Choroid plexus epithelial cell (primary cell): ENCODE data around the gene DENND1B.

ENCODE experiments used
- DNase-seq: peaks from one replicate; pipeline ENCODE4 v3.0.0-alpha.2; 2010; ENCODE audit warnings: low read depth
- H3K4me3 ChIP-seq: 2 replicates; pipeline ENCODE4 v1.5.1; 2011; ENCODE audit warnings: low read depth, mild to moderate bottlenecking, control low read depth, low read length, moderate library complexity
- TF ChIP-seq, protein P1 (sequence below): conservative IDR thresholded peaks from 2 replicates; pipeline ENCODE4 v1.5.1; 2011; ENCODE audit warnings: low read depth, mild to moderate bottlenecking, control low read depth, inconsistent platforms, low read length, moderate library complexity

DENND1B gene

DNA sequence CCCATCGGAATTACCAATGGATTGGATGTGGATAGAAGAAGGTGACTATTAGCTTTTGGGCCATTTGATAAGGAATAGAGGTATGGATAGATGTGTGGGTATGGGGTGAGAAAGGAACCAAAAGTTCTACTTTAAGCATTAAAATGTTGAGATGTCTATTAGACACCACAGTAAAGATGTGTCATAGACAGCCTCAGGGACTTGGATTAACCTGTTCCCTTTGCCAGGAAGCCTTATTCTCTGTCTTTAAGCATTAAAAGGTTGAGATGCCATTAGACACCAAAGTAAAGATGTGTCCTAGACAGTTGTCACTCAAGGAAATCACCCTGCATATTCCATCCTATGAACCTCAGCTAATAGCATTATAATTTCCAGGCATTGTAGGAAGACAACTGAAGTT lies 11.0 kb upstream of the DENND1B start:
- TF ChIP-seq, protein P1, sequence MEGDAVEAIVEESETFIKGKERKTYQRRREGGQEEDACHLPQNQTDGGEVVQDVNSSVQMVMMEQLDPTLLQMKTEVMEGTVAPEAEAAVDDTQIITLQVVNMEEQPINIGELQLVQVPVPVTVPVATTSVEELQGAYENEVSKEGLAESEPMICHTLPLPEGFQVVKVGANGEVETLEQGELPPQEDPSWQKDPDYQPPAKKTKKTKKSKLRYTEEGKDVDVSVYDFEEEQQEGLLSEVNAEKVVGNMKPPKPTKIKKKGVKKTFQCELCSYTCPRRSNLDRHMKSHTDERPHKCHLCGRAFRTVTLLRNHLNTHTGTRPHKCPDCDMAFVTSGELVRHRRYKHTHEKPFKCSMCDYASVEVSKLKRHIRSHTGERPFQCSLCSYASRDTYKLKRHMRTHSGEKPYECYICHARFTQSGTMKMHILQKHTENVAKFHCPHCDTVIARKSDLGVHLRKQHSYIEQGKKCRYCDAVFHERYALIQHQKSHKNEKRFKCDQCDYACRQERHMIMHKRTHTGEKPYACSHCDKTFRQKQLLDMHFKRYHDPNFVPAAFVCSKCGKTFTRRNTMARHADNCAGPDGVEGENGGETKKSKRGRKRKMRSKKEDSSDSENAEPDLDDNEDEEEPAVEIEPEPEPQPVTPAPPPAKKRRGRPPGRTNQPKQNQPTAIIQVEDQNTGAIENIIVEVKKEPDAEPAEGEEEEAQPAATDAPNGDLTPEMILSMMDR, result no peak
- H3K4me3 ChIP-seq, result no peak overlapping the region
- no peak for DNase-seq

DNA sequence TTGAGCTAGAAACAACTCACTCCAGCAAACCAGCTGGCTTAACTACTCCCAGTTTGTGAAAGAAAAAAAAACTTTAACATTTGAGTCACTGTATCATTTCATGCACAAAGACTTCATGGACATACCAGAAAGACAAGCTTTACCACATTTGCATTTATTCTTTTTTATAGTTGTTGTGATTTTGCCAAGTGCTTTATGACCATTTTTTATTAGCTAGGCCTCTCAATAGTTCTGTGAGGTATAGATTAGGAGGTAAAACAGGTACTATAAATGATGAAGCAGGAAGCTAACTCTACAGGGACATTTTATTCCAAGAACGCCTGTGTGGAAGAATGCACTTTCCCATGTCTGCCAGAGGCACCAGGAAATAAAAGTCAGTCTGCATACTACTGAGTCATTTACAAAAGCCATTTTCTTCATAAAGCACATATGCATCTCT lies 8.2 kb upstream of the DENND1B start:
- H3K4me3 ChIP-seq, result no peak overlapping the region
- DNase-seq, result no peak
- TF ChIP-seq, protein P1, result no peak

DNA sequence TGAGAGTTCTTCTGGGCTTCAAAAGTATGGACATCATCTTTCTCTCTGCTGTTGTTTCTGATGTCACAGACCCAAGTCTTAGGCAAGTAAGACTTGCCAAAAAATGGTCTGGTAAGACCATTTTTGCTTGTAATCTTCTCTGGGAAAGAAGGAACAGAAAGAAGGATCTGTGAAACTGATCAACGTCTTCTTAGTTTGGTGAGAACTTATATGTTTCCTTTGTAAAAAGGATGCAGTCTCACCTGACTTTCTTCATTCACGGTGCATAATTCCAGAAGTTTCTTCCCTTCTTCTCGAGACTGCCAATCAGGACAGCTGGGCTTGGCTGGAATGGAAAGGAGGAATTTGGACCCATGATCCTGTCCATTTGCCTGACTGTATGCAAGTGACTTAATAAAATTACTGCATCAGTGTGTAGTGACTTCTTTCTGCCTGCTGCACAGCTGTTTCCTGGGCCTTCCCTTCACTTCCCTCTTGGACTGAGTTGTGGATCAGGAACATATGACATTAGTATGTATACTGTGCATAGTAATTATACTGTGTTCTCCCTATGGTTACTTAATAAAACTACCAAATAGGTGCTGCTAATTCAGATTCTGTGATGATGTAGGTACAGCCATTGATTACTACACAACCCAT lies 7.6 kb upstream of the DENND1B start:
- no peak overlapping the region for H3K4me3 ChIP-seq
- DNase-seq, result no peak
- TF ChIP-seq, protein P1, result no peak

DNA sequence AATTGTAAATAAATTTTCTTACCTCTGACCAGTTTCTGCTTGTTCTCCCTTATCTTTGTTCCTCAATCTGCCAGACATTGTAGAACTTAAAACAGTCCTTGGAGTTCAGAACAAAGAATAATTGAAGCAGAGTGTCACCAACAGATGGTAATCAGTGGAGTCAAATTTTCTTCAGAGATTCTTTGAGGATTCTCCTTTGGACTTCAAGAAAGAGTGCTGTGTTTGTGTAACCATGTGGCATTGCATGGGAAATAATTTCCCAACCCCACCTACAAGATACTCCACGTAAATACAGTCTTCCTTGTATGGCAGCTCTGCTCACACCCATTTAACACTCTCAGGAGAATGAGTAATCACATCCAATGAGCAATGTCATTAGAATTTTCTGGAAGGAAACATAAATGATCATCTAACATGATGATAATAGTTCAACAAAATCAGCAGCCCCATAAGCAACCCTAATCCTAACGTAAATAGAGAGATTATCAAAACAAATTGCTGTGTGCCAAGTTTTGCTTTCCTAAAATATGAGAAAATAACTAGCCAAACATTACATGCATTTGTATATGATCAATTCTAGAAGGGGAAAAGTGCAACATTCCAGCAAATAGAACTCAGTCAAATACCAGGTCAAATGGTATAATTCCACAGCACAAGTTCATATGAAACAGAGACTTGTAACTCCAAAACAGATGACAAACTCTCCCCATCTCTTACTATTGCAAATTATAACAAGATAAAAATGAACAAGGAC lies 6.9 kb upstream of the DENND1B start:
- TF ChIP-seq, protein P1, result no peak
- no peak overlapping the region for H3K4me3 ChIP-seq
- peak; percentile 25 for DNase-seq

DNA sequence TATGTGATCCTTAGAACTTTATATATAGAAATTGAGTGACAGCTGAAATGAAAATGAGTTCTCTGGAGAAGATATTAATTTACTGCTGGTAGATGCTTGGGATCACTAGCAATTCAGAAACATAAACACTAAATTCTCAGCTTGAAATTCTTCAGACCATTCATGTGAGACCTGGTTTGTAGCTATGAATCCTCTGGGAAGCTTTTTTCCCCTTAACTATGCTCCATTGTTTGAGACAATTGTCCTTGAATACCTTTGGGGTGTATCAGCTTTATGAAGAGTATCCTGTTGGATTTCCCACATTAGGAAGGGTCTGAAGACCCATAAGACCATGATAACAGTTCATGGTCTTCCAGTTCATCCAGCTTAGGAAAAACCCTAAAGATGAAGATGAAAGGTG lies 4.6 kb upstream of the DENND1B start:
- TF ChIP-seq, protein P1, result no peak
- DNase-seq, result no peak
- no peak overlapping the region for H3K4me3 ChIP-seq

DNA sequence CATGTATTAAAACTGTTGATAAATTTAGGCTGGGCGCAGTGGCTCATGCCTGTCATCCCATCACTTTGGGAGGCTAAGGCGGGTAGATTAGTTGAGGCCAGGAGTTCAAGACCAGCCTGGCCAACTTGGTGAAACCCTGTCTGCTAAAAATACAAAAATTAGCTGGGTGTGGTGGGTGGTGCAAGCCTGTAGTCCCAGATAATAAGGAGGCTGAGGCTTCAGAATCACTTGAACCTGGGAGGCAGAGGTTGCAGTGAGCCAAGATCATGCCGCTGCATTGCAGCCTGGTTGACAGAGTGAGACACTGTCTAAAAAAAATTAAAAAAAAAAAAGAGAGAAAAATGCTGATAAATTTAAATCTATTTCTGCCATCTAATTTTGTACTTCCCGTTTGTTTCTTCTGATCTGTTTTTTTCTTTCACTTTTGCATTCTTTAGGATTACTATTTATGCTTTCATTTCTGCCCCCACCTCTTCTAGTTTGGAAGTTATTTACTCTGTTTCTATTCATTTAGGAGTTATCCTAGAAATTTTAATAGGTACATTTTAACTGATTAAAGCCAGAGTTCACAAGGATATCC lies 3.2 kb upstream of the DENND1B start:
- no peak overlapping the region for H3K4me3 ChIP-seq
- no peak for DNase-seq
- TF ChIP-seq, protein P1, result no peak
